ENCODE results near the gene RAPGEF2.

Gene RAPGEF2

DNA sequence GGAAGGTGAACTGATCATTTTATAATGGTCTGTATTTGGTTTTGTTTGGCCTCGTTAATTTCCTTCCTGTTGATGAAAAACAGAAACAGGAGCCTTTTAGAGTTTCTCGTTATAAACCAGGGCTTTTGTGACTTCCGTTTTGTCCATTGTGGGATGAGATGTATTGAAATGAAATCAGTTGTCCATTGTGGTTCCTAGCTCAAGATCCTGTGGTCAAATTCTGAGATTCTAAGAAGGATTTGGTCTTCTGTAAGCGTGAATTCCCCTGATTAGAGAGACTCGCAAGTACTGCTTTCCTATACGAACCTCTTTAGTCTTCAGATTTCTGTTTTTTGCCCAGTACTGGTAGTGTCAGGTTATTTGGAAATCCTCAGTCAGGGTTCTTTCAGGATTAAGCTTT lies 101.7 kb downstream of the RAPGEF2 start:
- no peak for DNase-seq

GRCh38 chr4:159205466-159205865 lies 102.6 kb downstream of the RAPGEF2 start:
- DNase-seq = no peak

GRCh38 chr4:159206427-159206871 lies 103.6 kb downstream of the RAPGEF2 start:
- DNase-seq = no peak

DNA sequence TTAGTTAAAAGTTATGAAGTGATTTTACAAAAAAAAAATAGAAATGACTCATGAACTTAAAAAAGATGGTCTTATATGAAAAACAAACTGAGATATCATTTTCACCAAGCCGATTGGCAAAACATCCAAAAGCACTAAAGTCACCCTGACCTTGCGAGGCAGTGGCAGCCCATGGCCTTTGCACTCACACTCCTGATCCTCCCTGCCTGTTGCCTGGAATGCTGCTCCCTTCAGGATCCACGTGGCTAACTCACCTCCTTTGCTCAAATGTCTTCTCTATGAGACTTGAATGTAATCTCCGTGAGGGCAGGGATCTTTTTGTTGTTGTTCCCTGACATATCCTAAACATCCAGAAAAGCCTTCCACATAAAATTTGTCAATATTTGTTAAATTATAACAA lies 106.4 kb downstream of the RAPGEF2 start:
- no peak for DNase-seq

- no peak for DNase-seq
These were observed 108.1 kb downstream of the RAPGEF2 start for GRCh38 chr4:159210975-159211374.

- no peak for DNase-seq
These were observed 109.9 kb downstream of the RAPGEF2 start for GRCh38 chr4:159212675-159213293.

GRCh38 chr4:159216834-159217233 lies 114.0 kb downstream of the RAPGEF2 start:
- DNase-seq = no peak

DNA sequence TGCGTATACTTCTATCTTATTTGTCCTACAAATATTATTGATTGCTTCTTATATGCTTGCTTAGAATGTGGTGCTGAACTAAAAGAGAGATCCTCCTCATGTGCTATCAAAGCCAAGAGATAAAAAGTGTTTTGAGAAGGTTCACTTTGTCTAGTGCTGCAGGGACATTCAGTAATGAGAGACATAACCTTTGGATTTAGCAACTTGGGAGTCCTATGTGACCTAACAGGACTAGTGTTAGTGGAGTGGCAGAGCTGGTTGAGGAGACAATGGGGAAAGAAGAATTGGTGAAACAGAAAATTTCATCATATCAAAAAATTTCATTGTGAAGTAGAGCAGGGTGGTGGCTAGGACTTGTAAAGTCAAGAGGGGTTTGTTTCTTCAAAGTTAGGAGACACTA lies 117.0 kb downstream of the RAPGEF2 start:
- no peak for DNase-seq

GRCh38 chr4:159220353-159220752 lies 117.5 kb downstream of the RAPGEF2 start:
- DNase-seq = no peak

- DNase-seq = no peak
These were observed 118.4 kb downstream of the RAPGEF2 start for GRCh38 chr4:159221280-159221679.

GRCh38 chr4:159222043-159222552 lies 119.2 kb downstream of the RAPGEF2 start:
- no peak for DNase-seq

DNA sequence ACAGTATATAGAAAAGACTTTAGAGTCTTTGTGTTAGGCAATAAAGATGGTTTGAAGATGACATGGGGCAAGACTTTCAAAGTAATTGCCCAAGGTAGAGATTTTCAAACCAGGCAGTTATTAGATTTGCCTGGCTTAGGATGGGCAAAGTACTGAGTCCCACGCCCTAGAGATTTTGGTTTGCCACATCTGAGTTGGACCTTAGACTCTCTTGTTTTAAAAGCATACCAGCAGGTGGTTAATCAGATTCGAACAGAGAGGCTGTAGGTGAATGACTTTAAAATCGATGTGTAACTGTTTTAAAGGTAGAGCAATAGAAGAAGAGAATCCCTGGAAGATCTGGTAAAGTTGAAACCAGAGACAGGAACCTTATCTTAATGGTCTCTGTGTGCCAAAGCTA lies 121.5 kb downstream of the RAPGEF2 start:
- no peak for DNase-seq

- no peak for DNase-seq
These were observed 124.5 kb downstream of the RAPGEF2 start for GRCh38 chr4:159227378-159227777.

- DNase-seq = no peak
These were observed 125.1 kb downstream of the RAPGEF2 start for GRCh38 chr4:159227984-159228383.

GRCh38 chr4:159229164-159229563 lies 126.3 kb downstream of the RAPGEF2 start:
- DNase-seq = no peak

GRCh38 chr4:159232465-159233106 lies 129.7 kb downstream of the RAPGEF2 start:
- DNase-seq = no peak

- DNase-seq = no peak
These were observed 133.0 kb downstream of the RAPGEF2 start for GRCh38 chr4:159235779-159236368.

DNA sequence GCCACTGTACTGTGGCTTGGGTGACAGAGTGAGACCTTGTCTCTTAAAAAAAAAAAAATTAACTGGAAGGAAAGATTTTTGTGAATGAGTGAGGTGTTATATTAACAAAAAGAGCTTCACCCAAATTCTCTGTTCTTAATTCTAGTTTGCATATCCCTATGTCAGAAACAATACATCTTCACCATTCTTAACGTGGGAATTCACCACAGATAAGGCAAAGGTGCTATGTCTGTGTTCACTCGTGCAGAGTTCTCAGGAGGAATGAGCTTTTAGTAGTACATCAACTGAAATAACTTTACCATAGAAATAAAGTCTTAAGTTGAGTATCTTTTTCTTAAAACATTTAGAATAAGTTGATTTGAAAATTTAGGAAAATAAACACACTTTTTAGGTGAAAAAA lies 135.1 kb downstream of the RAPGEF2 start:
- no peak for DNase-seq

- DNase-seq = no peak
These were observed 135.8 kb downstream of the RAPGEF2 start for GRCh38 chr4:159238631-159239030.

- DNase-seq = no peak
These were observed 136.8 kb downstream of the RAPGEF2 start for GRCh38 chr4:159239629-159240028.

GRCh38 chr4:159240046-159240445 lies 137.2 kb downstream of the RAPGEF2 start:
- DNase-seq = no peak

DNA sequence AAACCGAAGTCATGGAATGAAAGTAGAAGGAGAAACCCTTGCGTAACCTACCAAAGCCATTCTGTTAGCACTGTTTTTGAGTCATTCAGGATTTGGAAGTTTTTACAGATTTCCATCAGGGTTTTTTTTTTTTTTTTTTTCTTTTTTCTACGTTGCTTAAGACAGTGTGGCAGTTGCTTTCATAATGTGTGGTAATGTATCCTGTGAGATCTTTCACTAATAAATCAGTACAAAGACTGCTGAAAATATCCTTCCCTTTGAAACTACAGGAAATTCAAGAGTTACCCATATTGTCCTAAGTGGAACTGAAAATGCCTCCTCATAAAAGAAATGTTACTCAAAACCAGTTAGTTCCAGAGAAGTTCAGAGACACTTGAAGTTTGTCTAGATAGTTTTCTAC lies 137.8 kb downstream of the RAPGEF2 start:
- DNase-seq = no peak

GRCh38 chr4:159242427-159242826 lies 139.5 kb downstream of the RAPGEF2 start:
- DNase-seq = no peak
